GM15510 (cell line): ENCODE data around the gene GRIK2.

Source experiments
- POLR2A ChIP-seq: IDR thresholded peaks from 3 replicates; pipeline ENCODE4 v1.6.1; 2011; ENCODE audit warnings: borderline replicate concordance; ENCODE audit not compliant: insufficient read length; ENCODE audit errors: extremely low read depth

The GRIK2 gene

GRCh38 chr6:101662111-101662897 is 268.8 kb downstream of the GRIK2 start:
- no peak for TF ChIP-seq POLR2A

- no peak for TF ChIP-seq POLR2A
These were observed 269.6 kb downstream of the GRIK2 start for GRCh38 chr6:101663100-101663499.

DNA sequence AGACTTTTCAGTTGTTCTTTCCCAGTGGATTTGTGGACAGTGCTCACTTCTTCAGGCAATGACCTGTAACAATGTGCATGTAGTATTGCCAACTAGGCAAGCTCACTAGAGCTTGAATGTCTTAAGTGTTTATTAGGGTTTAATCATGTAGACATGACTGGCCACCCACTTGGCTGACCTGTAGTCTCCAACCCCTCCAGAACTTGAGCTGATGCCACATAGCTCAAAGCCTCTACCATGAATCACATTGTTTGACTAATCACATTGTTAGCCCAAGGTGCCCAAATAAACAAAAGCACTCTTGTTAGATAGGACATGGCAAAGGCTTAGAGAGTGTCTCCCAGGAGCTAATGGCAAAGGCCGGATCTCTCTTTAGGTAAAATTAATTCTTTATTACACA is 272.7 kb downstream of the GRIK2 start:
- no peak for TF ChIP-seq POLR2A

DNA sequence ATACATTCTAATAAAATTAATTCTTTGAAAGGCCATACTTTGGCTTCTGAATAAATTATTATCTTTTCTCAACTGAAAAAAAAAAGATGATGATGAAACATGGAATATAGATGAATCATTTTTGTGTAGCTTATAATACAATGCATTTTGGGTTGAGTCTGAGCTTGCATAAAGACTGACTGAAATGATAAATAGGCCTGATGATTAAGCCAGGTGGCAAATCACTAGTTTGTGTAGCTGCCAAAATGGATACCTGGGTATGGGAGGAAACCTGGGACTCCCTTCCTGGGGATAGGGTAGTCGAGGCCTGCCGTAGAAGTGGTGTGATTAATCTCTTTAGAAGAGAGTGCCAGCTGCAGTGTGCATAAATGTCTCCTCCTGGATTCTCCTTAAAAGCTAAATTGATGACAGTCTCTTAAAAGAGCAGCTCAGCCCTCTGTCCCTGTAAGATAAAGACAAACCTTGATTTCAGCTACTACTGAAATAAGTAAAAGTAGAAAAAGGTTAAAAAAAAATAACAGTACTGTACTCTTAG is 275.1 kb downstream of the GRIK2 start:
- no peak for TF ChIP-seq POLR2A

GRCh38 chr6:101676187-101676586 is 282.7 kb downstream of the GRIK2 start:
- TF ChIP-seq POLR2A: no peak

DNA sequence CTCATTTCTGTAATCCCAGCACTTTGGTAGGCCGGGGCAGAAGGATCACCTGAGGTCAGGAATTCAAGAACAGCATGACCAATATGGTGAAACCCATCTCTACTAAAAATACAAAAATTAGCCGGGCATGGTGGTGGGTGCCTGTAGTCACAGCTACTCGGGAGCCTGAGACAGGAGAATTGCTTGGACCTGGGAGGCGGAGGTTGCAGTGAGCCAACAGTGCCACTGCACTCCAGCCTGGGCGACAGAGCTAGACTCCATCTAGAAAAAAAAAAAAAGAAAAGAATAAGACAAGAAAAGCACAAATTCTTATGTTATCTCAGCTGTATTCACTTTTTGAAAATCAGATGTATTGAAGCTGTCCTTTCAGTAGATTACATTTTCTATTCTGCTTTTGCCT is 289.4 kb downstream of the GRIK2 start:
- no peak for TF ChIP-seq POLR2A

GRCh38 chr6:101683884-101684283 is 290.4 kb downstream of the GRIK2 start:
- no peak for TF ChIP-seq POLR2A

- no peak for TF ChIP-seq POLR2A
These were observed 293.1 kb downstream of the GRIK2 start for GRCh38 chr6:101686653-101687052.

DNA sequence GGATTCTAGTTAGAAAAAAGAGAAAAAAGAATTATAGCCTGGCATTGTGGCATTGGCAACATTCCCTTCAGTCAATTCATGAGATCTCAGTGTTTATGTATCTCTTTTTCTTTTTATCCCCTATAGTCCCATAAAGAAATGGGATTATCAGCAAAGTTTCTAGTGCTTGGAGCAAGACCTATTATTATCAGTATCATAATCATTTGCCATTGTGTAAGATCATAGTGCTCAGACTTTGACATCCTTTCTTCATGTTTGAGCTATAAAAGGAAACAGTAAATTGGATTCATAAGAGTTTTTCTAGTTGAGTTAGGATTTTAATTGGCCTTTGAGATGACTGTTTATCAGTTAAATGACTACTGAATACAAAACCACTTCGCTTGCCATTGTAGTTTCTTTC is 295.6 kb downstream of the GRIK2 start:
- TF ChIP-seq POLR2A: no peak

DNA sequence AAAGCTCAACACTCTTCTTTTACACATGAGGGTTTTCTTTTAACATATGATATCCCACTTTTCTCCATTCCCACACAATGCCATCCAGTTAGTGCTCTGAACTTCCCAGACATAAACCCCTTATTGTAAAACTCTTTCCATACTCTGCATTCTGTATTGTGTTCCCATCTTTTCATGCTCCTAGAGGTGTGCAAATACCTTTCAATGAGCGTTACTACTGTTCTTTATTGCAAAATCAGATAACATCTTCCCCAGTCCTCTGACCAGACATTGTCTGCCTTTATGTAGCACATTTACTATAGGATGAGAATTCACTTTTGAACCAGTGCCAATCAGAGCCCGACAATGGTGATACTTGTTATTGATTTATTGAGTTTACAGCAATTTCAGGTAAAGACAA is 296.2 kb downstream of the GRIK2 start:
- no peak for TF ChIP-seq POLR2A

DNA sequence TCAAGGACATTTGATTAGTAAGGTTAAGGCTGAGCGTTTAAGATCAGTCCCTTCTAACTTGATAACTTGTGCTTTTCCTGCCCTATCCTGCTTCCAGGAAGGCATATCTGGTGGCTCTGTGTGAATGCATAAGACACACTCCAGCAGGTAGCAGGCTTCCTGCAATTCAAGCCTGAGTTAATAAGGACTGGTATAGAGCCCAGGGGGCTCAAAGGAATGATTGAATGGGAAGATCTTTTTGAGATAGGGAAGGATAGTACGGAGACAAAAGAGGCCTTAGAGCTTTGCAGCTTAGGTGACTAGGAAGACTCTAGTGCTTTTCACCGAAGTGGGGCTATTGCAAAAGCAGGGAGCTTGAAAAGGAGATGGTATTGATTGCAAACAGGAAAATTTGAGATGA is 307.1 kb downstream of the GRIK2 start:
- no peak for TF ChIP-seq POLR2A

DNA sequence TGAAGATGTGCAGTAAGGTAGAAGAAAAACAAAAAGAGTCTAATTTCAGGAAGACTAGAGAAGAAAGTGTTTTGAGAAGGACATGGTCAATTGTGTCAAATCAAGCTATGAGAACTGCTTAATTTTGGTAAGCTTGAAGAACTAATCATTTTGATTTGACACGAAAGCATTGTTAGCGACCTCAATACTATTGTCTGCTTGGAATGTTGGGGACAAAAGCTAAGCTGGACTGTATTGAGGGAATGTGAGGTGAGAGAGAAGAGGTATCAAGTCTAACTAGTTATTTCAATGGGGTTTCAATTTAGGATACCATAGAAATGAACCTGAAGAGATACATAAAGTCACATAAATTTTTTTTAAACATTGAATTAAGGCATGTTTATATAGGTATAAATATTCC is 309.8 kb downstream of the GRIK2 start:
- no peak for TF ChIP-seq POLR2A

- no peak for TF ChIP-seq POLR2A
These were observed 312.4 kb downstream of the GRIK2 start for GRCh38 chr6:101705866-101706265.

GRCh38 chr6:101706576-101706975 is 313.1 kb downstream of the GRIK2 start:
- no peak for TF ChIP-seq POLR2A

- TF ChIP-seq POLR2A: no peak
These were observed 318.0 kb downstream of the GRIK2 start for GRCh38 chr6:101711518-101711917.

- no peak for TF ChIP-seq POLR2A
These were observed 322.9 kb downstream of the GRIK2 start for GRCh38 chr6:101716387-101716786.
